Immature natural killer cell (primary cell): ENCODE measurements around the gene UPF1. TPM values are rescaled to one million over a fixed set of nuclear protein-coding genes. Genes with fewer than 3 reads are reported as not detected.

Experiments used
- DNase-seq, 3 donors: peaks; one replicate each; pipeline ENCODE4 v3.0.0; 2022; ENCODE audit warnings: mixed read lengths in 1 of 3
- H3K27ac Mint-ChIP-seq, 6 donors: one replicate each; pipeline ENCODE4 v1.8.0; 2020; ENCODE audit warnings: mixed read lengths in 6 of 6, mild to moderate bottlenecking in 5 of 6, inconsistent platforms in 4 of 6, moderate library complexity in 3 of 6
- H3K27me3 Mint-ChIP-seq, 3 donors: one replicate each; pipeline ENCODE4 v1.8.0; 2020 to 2021; ENCODE audit warnings: low read depth in 3 of 3, mild to moderate bottlenecking in 3 of 3, mixed read lengths in 3 of 3, moderate library complexity in 3 of 3, inconsistent platforms in 1 of 3
- H3K36me3 Mint-ChIP-seq, 3 donors: one replicate each; pipeline ENCODE4 v1.8.0; 2020; ENCODE audit warnings: mixed read lengths in 3 of 3, inconsistent platforms in 2 of 3, mild to moderate bottlenecking in 2 of 3
- H3K4me1 Mint-ChIP-seq, 2 donors: one replicate each; pipeline ENCODE4 v1.8.0; 2020; ENCODE audit warnings: inconsistent platforms in 2 of 2, mild to moderate bottlenecking in 2 of 2, mixed read lengths in 2 of 2, moderate library complexity in 1 of 2
- H3K4me3 Mint-ChIP-seq, 5 donors: one replicate each; pipeline ENCODE4 v1.8.0; 2020; ENCODE audit warnings: mild to moderate bottlenecking in 5 of 5, mixed read lengths in 5 of 5, inconsistent platforms in 3 of 5, moderate library complexity in 3 of 5
- H3K9me3 Mint-ChIP-seq, 6 donors: one replicate each; pipeline ENCODE4 v1.8.0; 2020; ENCODE audit warnings: mild to moderate bottlenecking in 6 of 6, mixed read lengths in 6 of 6, inconsistent platforms in 4 of 6, moderate library complexity in 3 of 6
- polyA plus RNA-seq, 3 donors: library from polyadenylated mRNA; unstranded; fragments of 300-500 nt; fragmentation: Illumina TruSeq; gene quantifications; one replicate each; pipeline ENCODE4 v1.2.3, GENCODE V29; 2021

Gene UPF1
- polyA plus RNA-seq, 3 donors from 2014 or later = 1.1 to 16.6 (median 5.2) TPM

DNA sequence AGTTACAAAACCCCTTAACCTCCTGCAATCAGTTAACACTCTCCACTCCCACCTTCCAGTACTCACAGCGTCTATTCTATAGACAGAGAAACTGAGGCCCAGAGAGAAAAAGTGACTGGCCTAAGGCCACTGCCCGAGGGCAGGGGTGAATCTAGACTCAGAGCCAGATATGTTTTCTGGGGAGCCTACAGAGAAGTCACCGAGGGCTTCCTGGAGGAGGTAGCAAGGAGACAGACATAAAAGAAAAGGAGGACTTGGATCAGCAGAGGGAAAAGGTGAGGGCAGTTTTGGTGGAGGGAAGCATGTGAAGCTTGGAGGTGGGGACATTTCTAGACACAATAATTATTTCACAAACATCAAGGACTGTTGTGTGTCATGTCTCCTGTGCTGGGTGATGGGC lies 39.1 kb upstream of the UPF1 start:
- Mint-ChIP-seq H3K27me3 (peaks cover 9 to 39% (median 28%) of the 10 kb centered on the region in 3 donors), H3K4me1 (peaks cover 11 to 18% of the 10 kb centered on the region in 2 donors), H3K9me3 (no peaks in the 10 kb centered on the region), H3K36me3 (peaks cover 0 to 3% (median 0%) of the 10 kb centered on the region in 3 donors), H3K27ac (no peak overlapping the region), H3K4me3 (no peak overlapping the region)
- no peak for DNase-seq

DNA sequence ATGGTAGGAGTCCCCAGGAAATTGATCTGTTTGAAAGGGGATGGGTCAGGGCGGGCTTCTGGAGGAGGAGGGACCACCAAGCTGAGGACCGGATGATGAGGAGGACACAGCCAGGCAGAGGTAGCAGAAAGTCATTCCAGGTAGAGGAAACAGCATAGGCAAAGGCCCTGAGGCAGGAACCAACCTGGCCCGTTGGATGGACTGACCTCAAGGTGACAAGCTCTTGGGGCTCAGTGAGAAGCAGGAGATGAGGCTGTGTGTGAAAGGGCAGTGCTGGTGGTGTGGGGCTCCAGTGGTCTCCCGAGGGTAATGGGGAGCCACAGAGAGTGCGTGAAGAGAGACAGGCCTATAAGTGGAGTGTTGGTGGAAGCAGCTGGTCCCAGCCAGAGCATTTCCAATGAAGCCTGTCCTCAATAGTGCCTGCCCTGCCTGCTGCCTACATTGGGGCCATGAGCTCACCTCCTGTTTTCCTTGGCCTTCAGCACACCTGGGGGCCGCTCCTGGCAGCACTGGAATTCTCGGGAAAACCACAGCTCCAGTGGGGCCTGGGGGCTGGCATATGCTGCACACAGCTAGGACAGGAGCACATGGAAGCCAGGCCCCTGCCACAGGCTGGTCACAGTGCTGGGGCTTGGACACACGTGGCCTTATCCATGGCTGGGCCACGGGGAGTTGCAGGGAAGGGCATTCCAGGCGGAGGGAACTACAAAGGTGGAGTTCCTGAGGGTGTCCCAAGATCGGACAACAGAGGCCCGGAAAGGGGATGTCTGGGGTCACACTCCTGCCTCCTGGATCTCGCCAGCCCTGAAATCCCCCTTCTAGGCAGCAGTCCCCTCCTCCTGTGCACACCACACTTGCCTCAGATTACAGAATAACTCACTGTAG lies 38.4 kb upstream of the UPF1 start:
- H3K9me3 Mint-ChIP-seq = no peaks in the 10 kb centered on the region
- H3K27ac Mint-ChIP-seq = no peak overlapping the region
- no peak for DNase-seq
- H3K4me3 Mint-ChIP-seq = no peak overlapping the region
- H3K27me3 Mint-ChIP-seq = peaks cover 12 to 38% (median 24%) of the 10 kb centered on the region in 3 donors
- H3K4me1 Mint-ChIP-seq = peaks cover 7 to 13% of the 10 kb centered on the region in 2 donors
- peaks cover 0 to 3% (median 0%) of the 10 kb centered on the region in 3 donors for H3K36me3 Mint-ChIP-seq

DNA sequence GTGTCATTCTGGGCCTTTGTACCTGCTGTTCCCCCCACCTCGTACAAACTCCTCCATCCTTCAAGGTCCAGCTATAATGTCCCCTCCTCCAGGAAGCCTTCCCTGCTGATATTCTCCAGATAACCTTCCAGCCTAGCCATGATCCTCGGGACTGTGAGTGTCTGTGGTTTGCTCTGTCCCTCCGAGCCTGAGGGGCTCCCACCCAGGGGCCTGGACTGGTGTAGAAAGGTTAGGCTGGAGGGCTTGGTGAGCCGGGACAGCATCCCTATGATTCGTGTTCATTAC lies 37.8 kb upstream of the UPF1 start:
- Mint-ChIP-seq H3K27me3 (peaks cover 12 to 38% (median 24%) of the 10 kb centered on the region in 3 donors), H3K9me3 (no peaks in the 10 kb centered on the region), H3K27ac (no peak overlapping the region), H3K4me1 (peaks cover 7 to 11% of the 10 kb centered on the region in 2 donors), H3K36me3 (peaks cover 0 to 3% (median 0%) of the 10 kb centered on the region in 3 donors), H3K4me3 (no peak overlapping the region)
- DNase-seq = no peak

DNA sequence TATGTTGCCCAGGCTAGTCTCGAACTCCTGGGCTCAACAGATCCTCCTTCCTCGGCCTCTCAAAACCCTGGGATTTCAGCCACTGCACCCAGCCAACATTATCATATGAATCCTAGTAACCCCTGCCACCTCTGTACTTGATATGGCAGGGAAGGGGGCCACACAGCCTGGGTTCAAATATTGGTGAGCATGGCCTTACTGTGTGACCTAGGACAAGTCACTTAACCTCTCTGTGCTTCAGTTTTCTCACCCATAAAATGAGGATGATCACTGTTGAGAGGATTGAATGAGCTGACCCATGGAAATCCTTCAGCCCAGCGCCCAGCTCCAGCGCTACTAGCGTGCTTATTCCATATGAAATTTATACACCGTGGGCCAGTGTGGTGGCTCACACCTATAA lies 37.1 kb upstream of the UPF1 start:
- peaks cover 12 to 38% (median 20%) of the 10 kb centered on the region in 3 donors for H3K27me3 Mint-ChIP-seq
- no peak overlapping the region for H3K27ac Mint-ChIP-seq
- no peak overlapping the region for H3K4me3 Mint-ChIP-seq
- H3K36me3 Mint-ChIP-seq = peaks cover 0 to 3% (median 0%) of the 10 kb centered on the region in 3 donors
- H3K4me1 Mint-ChIP-seq = peaks cover 7 to 9% of the 10 kb centered on the region in 2 donors
- H3K9me3 Mint-ChIP-seq = no peaks in the 10 kb centered on the region
- no peak for DNase-seq

DNA sequence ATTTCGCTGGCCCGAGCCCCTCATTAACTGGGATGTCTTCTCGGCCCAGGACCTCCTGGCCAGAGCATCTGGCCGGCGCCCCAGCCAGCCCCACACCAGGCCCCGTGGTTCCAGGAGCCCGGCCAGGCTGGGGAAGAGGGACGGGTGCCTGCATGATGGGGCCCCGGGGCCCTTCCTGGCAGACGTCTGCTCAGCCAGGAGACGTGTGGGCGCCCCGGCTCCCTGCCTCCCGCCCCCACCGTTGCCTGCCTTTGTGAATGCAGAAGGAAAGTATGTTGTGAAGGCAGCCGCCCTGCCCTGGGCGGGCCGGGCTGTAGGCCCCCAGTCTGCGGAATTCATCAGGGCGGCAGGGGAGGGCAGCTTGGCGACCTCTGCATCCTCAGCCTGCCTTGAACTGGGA lies 36.2 kb upstream of the UPF1 start:
- Mint-ChIP-seq H3K9me3 (no peaks in the 10 kb centered on the region), H3K27ac (no peak overlapping the region), H3K36me3 (no peaks in the 10 kb centered on the region), H3K27me3 (peaks cover 8 to 35% (median 13%) of the 10 kb centered on the region in 3 donors), H3K4me3 (no peak overlapping the region), H3K4me1 (peaks cover under 1 to 3% of the 10 kb centered on the region in 2 donors)
- no peak for DNase-seq

DNA sequence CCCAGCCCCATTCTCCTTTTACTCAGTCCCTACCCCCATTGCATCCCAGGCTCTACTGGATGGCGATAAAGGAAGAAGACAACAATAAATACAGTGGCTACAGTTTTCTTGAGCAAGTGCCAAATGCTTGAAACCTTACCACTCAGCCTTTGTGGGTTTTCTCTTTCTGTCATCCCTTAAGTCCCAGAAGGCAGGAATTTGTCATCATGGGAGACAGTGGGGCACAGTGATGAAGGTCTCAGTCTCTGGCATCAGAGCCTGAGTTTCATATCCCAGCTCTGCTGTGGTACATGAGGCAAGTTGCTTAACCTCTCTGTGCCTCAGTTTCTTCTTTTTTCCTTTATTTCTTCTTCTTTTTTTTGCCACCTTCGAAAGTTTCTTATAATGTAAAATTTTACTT lies 35.5 kb upstream of the UPF1 start:
- Mint-ChIP-seq H3K4me3 (no peak overlapping the region), H3K27me3 (peaks cover 8 to 35% (median 11%) of the 10 kb centered on the region in 3 donors), H3K36me3 (no peaks in the 10 kb centered on the region), H3K9me3 (no peaks in the 10 kb centered on the region), H3K27ac (no peak overlapping the region), H3K4me1 (peaks cover 0 to 2% of the 10 kb centered on the region in 2 donors)
- DNase-seq = no peak

DNA sequence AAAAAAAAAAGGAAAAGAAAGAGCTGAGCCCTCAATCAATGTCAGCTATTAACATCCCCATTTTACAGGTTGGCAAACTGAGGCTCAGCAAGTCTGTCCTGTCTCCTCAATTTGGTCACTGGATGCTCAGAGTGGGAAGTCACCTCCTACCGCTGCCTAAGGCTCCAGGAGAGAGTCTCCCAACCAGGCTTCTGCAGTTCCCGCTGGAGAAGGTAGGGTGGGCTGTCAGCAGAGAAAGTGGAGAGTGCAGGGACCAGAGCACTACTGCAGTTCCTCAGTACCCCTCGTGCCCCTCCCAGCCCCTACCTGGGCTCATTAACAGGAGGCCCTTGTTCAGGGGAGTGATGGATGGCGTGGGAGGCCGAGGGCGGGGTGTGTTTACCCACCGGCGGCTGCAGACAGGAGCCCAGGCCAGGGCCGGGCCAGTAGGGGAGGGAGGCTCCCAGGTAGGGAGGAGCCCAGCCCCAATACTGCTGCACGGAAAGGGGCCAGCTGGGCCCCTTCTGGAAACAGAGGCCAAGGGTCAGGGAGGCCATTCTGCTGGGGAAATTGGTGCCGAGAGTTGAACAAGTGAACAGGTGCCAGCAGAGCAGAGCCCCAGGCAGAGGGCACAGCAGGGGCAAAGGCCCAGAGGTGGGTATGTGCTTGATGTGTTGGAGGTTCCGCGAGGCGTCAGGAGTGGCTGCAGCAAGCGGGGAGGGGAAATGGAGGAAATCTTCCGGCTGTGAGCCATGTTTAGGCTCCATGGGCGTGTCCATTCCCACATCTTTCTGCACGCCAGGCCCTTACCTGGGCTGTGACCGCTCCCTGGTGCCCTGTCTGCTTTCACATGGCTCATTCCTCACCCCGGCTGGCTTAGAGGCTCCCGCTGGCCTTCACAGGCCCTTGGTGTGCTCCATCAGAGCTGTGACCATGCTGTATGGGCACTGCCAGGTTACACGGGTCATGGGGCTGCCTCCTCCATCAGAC lies 33.1 kb upstream of the UPF1 start:
- peaks cover 4 to 24% (median 10%) of the 10 kb centered on the region in 3 donors for H3K27me3 Mint-ChIP-seq
- H3K4me3 Mint-ChIP-seq = no peak overlapping the region
- H3K36me3 Mint-ChIP-seq = no peaks in the 10 kb centered on the region
- H3K9me3 Mint-ChIP-seq = no peaks in the 10 kb centered on the region
- H3K27ac Mint-ChIP-seq = no peak overlapping the region
- no peak for DNase-seq
- H3K4me1 Mint-ChIP-seq = no peaks in the 10 kb centered on the region

DNA sequence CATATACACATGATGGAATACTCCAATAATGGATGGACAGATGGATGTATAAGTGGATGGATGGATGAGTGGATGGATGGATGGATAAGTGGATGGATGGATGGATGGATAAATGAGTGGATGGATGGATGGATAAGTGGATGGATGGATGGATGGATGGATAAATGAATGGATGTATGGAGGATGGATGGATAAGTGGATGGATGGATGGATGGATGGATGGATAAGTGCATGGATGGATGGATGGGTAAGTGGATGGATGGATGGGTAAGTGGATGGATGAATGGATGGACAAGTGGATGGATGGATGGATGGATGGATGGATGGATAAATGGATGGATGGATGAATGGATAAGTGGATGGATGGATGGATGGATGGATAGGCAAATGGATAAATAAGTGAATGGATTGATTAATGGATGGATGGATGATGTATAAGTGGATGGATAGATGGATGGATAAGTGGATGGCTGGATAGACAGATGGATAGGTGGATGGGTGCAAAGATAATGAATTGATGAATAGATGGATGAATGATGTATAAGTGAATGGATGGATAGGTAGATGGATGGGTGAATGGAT lies 32.3 kb upstream of the UPF1 start:
- H3K27ac Mint-ChIP-seq = no peak overlapping the region
- no peaks in the 10 kb centered on the region for H3K4me1 Mint-ChIP-seq
- H3K9me3 Mint-ChIP-seq = no peaks in the 10 kb centered on the region

DNA sequence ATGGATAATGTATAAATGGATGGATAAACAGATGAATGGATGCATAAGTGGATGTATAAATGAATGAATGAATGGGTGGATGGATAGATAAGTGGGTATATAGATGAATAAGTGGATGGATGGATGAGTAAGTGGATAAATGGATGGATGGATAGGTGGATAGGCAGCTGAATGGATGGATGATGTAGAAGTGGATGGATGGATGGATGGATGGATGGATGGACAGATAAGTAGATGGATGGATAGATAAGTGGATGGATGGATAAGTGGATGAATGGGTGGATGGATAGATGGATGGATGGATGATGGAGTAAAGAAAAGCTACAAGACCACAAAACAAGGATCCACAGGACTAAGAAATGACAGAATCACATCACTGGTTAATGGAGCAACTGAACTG lies 31.7 kb upstream of the UPF1 start:
- Mint-ChIP-seq H3K4me1 (no peaks in the 10 kb centered on the region), H3K36me3 (no peaks in the 10 kb centered on the region), H3K27me3 (peaks cover 4 to 22% (median 8%) of the 10 kb centered on the region in 3 donors), H3K27ac (no peak overlapping the region), H3K4me3 (no peak overlapping the region), H3K9me3 (no peaks in the 10 kb centered on the region)
- DNase-seq = no peak

More for the DNA sequence above, 32.3 kb upstream of the UPF1 start:
- DNase-seq = no peak
- Mint-ChIP-seq H3K4me3 (no peak overlapping the region), H3K27me3 (peaks cover 4 to 22% (median 8%) of the 10 kb centered on the region in 3 donors), H3K36me3 (no peaks in the 10 kb centered on the region)

DNA sequence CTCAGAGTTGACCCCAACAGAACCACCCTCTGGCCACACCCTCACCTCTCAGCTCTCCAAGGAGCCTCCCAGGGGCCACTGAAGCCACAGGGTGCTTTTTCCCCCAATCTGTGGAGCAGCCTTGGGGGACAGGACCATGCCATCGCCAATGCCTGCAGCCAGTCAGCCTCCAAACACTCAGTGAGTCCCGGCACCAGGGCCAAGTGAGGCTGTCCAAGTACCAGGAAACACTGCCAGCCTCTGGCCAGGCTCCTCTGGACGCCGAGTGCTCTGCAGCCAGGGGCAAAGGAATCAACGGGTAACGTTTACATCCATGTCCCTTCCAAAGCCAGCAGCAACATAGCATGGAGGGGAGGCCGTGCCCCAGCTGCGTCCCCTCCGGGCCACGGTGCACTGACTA lies 31.1 kb upstream of the UPF1 start:
- Mint-ChIP-seq H3K27ac (no peak overlapping the region), H3K27me3 (peaks cover 2 to 19% (median 8%) of the 10 kb centered on the region in 3 donors), H3K4me3 (no peak overlapping the region), H3K36me3 (no peaks in the 10 kb centered on the region), H3K4me1 (no peaks in the 10 kb centered on the region), H3K9me3 (no peaks in the 10 kb centered on the region)
- DNase-seq = no peak

DNA sequence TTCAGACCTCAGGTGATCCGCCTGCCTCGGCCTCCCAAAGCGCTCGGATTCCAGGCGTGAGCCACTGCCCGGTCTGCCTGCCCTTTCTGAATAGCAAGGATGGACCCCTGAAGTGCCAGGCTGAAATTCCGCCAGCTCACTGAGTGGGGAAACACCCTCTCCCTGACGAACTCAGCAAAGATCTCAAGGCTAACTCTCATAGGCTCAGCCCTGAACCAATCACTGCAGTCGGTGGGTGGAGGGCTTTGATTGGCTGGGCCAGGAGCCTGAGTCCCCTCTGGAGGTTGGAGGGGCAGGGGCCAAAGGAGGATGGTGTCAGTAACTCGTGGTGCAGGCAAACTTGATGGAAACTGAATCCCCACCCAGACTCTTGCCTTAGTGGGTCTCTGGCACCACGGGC lies 29.4 kb upstream of the UPF1 start:
- Mint-ChIP-seq H3K27ac (no peak overlapping the region), H3K9me3 (no peaks in the 10 kb centered on the region), H3K4me3 (no peak overlapping the region), H3K36me3 (no peaks in the 10 kb centered on the region), H3K4me1 (no peaks in the 10 kb centered on the region), H3K27me3 (peaks cover 0 to 8% (median 7%) of the 10 kb centered on the region in 3 donors)
- DNase-seq = no peak

DNA sequence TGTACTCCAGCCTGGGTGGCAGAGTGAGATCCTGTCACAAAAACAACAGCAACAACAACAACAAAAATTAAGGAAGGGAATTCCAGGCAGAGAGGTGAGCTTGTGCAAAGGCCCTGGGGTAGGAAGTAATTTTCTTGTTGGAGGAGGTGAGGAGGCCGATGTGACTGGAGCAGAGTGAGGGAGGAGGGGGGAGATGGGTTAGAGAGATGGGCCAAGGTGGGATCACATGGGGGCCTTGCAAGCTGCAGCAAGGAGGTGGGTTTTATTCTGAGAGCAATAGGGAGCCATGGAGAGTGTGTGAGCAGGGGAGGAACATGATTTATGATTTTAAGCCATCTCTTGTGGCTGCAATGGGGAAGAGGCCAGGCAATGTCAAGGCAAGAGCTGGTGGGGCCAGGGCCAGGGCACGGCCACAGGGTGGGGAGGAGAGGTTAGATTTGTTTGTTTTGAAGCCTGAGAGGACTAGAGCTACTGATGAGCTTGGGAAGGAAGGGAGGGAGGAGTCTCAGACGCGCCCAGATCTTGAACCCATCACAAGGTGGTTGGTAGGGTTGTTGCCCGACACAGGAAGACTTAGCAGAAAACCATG lies 28.1 kb upstream of the UPF1 start:
- no peak for DNase-seq
- H3K4me3 Mint-ChIP-seq = no peak overlapping the region
- peaks cover 0 to 4% (median 3%) of the 10 kb centered on the region in 3 donors for H3K27me3 Mint-ChIP-seq
- no peak overlapping the region for H3K27ac Mint-ChIP-seq
- no peaks in the 10 kb centered on the region for H3K9me3 Mint-ChIP-seq
- no peaks in the 10 kb centered on the region for H3K36me3 Mint-ChIP-seq
- no peaks in the 10 kb centered on the region for H3K4me1 Mint-ChIP-seq

DNA sequence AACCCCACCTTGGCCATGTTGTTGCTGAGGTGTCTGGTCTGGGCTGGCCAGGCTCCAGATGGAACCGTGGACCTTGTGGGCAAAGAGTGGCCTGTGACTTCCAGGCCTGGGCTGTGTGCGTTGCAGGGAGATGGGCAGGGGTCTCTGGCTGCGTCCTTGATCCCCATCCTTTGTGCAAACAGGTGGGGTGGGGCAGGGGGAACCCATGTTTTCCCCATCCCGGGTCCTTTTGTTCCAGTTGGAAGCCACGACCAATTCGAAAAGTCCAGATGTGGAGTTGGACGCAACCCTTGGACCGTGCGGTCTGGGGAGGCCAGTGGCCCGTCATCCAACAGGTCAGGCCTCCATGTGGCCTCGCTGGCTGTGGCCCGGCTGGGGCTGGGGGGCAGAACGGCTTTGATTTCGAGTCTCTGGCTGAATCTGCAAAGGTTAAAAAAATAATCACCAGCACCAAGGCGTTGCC lies 27.6 kb upstream of the UPF1 start:
- Mint-ChIP-seq H3K36me3 (no peaks in the 10 kb centered on the region), H3K4me1 (no peaks in the 10 kb centered on the region), H3K4me3 (no peak overlapping the region), H3K27ac (no peak overlapping the region), H3K9me3 (no peaks in the 10 kb centered on the region), H3K27me3 (peaks cover 0 to 3% (median 2%) of the 10 kb centered on the region in 3 donors)
- DNase-seq = no peak
